ENCODE measurements around the gene LRRFIP2. TPM values are rescaled to one million over a fixed set of nuclear protein-coding genes. Genes with fewer than 3 reads are reported as not detected.

Gene LRRFIP2
- total and polyA plus RNA-seq, 2 of the 4 experiments (the other 2 are of a cell fraction): 20.6 to 31.0 TPM

DNA sequence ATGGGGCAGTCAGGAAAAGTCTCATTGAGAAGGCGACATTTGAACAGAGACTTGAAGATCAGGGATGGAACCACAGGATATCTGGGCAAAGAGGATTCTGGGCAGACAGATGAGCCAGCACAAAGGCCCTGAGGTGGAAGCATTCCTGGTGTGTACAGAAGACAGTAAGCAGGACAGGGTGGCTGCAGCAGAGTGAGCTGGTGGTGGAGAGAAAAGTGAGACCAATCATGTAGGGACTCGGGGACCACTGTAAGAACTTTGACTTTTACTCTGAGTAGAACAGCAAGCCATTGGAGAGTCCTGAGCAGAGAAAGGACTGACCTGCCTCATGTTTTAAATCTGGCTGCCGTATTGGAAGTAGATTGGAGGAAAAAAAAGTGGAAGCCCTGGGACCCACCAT lies 29.9 kb upstream of the LRRFIP2 start:
- POLR2A ChIA-PET (ENCODE audit: unreplicated experiment): no interaction called here
- H2AK9ac ChIP-seq (replicated peaks; ENCODE audit: low read depth, low read length, poor library complexity): no peak overlapping the region
- H3K9me1 ChIP-seq (ENCODE audit: insufficient read depth, low read length): peaks cover 8% of the 10 kb centered on the region; the same call in 1 of the 2 replicates
- H3K79me1 ChIP-seq (ENCODE audit: low read depth in 1 of 2, low read length in 2 of 2): no peaks in the 10 kb centered on the region
- CTCF ChIA-PET: no interaction called here
- H4K8ac ChIP-seq (ENCODE audit: low read depth in 2 of 2, low read length in 2 of 2): no peak overlapping the region
- no peaks in the 10 kb centered on the region for H3K27me3 ChIP-seq (ENCODE audit: control insufficient read depth, insufficient read depth, low read length)
- no peak overlapping the region for H2BK5ac ChIP-seq (ENCODE audit: low read depth, low read length, poor library complexity, severe bottlenecking)
- DNase-seq (no peak), ATAC-seq (ENCODE audit: low read depth) (no peak)
- BruUV-seq (replicated peaks): no TSS peak
- H4K20me1 ChIP-seq (ENCODE audit: insufficient read depth, low read length): no peaks in the 10 kb centered on the region
- H3K4ac ChIP-seq (ENCODE audit: low read depth, low read length): peak overlapping the region; percentile 45
- WGBS, 2 experiments (ENCODE audit: extremely low coverage in 2 of 2, insufficient read length in 1 of 2): 100% methylated on average over 2 of the region's 3 CpGs; no CpG with 5 or more reads in 1 of the 2 experiments
- peak overlapping the region; percentile 64 for H2BK20ac ChIP-seq (ENCODE audit: low read depth, low read length)
- intact Hi-C loops (cut with micrococcal nuclease): no loop called here
- peak overlapping the region; percentile 68; the same call in 1 of the 2 replicates for H2AK5ac ChIP-seq (ENCODE audit: low read depth, low read length)
- in situ Hi-C loops (cut with MboI; ENCODE audit: low sequenced_read_pairs): loop anchor here (25.0 kb wide), 1 partner anchor 467 kb away; no protein-coding TSS in a partner anchor
- no peak overlapping the region for H3K9ac ChIP-seq (ENCODE audit: low read depth, low read length)
- H3K18ac ChIP-seq (ENCODE audit: low read depth, low read length): no peak overlapping the region
- peaks cover 3% of the 10 kb centered on the region; the same call in 1 of the 2 replicates for H3K4me1 ChIP-seq (ENCODE audit: control insufficient read depth, insufficient read depth, low read length)
- dilution Hi-C loops (cut with HindIII; ENCODE audit: low sequenced_read_pairs, unreplicated experiment): no loop called here
- H3K14ac ChIP-seq (replicated peaks; ENCODE audit: low read depth, low read length): no peak overlapping the region
- no peak overlapping the region for H3K27ac ChIP-seq (ENCODE audit: insufficient read depth, low read length)
- TF ChIP-seq NFE2L2 (IDR thresholded peaks at IDR 0.05; ENCODE audit: low read depth, low read length): no peak
- H3K4me2 ChIP-seq (ENCODE audit: low read depth, low read length): no peak overlapping the region
- peak overlapping the region; percentile 54; the same call in 1 of the 3 replicates for H2BK15ac ChIP-seq (ENCODE audit: low read depth, low read length)
- no peak overlapping the region for H4K5ac ChIP-seq (ENCODE audit: low read depth, low read length)
- H3K23ac ChIP-seq (ENCODE audit: low read depth, low read length): no peak overlapping the region
- H3K9me3 ChIP-seq (ENCODE audit: control insufficient read depth, insufficient read depth, low read length): no peaks in the 10 kb centered on the region; the same call in 1 of the 2 replicates
- H3K36me3 ChIP-seq (ENCODE audit: control insufficient read depth, insufficient read depth, low read length): no peaks in the 10 kb centered on the region
- H3K56ac ChIP-seq (ENCODE audit: extremely low read depth, insufficient read depth, low read length): no peak overlapping the region
- H4K91ac ChIP-seq (ENCODE audit: insufficient read depth, low read depth, low read length): no peak overlapping the region; the same call in 1 of the 2 replicates
- H2BK120ac ChIP-seq (ENCODE audit: low read depth, low read length): peak overlapping the region; percentile 63
- no peak overlapping the region for H3K4me3 ChIP-seq (ENCODE audit: insufficient read depth, low read depth, low read length)
- H2AFZ ChIP-seq (replicated peaks; ENCODE audit: low read length, poor library complexity): peak overlapping the region; percentile 18

All from IMR-90 (cell line).